ENCODE results near the gene POLD1. TPM values are rescaled to one million over a fixed set of nuclear protein-coding genes. Genes with fewer than 3 reads are reported as not detected.

POLD1 gene
- total and polyA plus RNA-seq, 2 of the 13 experiments (the other 11 are each of a cell fraction or from before 2014, with no cell fraction given) = 17.4 to 54.0 TPM

- H3K4me3 ChIP-seq (replicated peaks in 1 of 3; ENCODE audit: insufficient read depth in 1 of 3, low read depth in 2 of 3, low read length in 3 of 3) = no peak overlapping the region
- ChIA-PET POLR2A (interaction anchor here (2.6 kb wide), 1 partner anchor 9 kb away, joined by 7 read pairs; the partner anchor contains the start of gene POLD1), CTCF (ENCODE audit: low intra/inter-chr PET ratio, low total read pairs) (no interaction called here)
- H3K4me2 ChIP-seq (ENCODE audit: low read depth, low read length) = no peak overlapping the region
- intact Hi-C loops (cut with micrococcal nuclease; ENCODE audit: unreplicated experiment) (no loop called here), in situ Hi-C loops (cut with HindIII; ENCODE audit: extremely low pct_ligation_motif_present, low pct_unique_long_range_greater_than_20kb) (no loop called here)
- no peak overlapping the region for H3K27ac ChIP-seq (ENCODE audit: extremely low read length, insufficient read depth, low read length)
- no peak overlapping the region for H2AFZ ChIP-seq (ENCODE audit: low read length)
- peaks cover under 1% of the 10 kb centered on the region for H3K4me1 ChIP-seq (ENCODE audit: insufficient read depth, low read length)
- ATAC-seq (no peak), FAIRE-seq (no peak), DNase-seq (ENCODE audit: low spot score) (no peak)
- BruUV-seq (replicated peaks) = no TSS peak
- 95% methylated on average over 4 of the region's 4 CpGs for WGBS (ENCODE audit: low lambda C conversion rate)
- H3K9ac ChIP-seq (ENCODE audit: insufficient read depth, low read depth, low read length) = no peak overlapping the region
- no peaks in the 10 kb centered on the region for H4K20me1 ChIP-seq (ENCODE audit: insufficient read depth, low read length)
- TF ChIP-seq PAX8 (CRISPR knock-in tag; IDR thresholded peaks at IDR 0.05; ENCODE audit: borderline replicate concordance) (no peak), PHF20 (CRISPR knock-in tag; IDR thresholded peaks at IDR 0.05) (no peak), ZBED4 (CRISPR knock-in tag; IDR thresholded peaks at IDR 0.05; ENCODE audit: borderline replicate concordance) (no peak), TEAD3 (CRISPR knock-in tag; optimal IDR thresholded peaks at IDR 0.05; ENCODE audit: borderline replicate concordance) (no peak), ZNF543 (CRISPR knock-in tag; IDR thresholded peaks at IDR 0.05) (no peak), SP5 (CRISPR knock-in tag; IDR thresholded peaks at IDR 0.05; ENCODE audit: borderline replicate concordance, low read depth) (no peak), TCF7 (IDR thresholded peaks at IDR 0.05; ENCODE audit: low read depth) (no peak), ZNF280B (CRISPR knock-in tag; IDR thresholded peaks at IDR 0.05; ENCODE audit: borderline replicate concordance) (no peak)
- TF ChIP-seq, protein P1, sequence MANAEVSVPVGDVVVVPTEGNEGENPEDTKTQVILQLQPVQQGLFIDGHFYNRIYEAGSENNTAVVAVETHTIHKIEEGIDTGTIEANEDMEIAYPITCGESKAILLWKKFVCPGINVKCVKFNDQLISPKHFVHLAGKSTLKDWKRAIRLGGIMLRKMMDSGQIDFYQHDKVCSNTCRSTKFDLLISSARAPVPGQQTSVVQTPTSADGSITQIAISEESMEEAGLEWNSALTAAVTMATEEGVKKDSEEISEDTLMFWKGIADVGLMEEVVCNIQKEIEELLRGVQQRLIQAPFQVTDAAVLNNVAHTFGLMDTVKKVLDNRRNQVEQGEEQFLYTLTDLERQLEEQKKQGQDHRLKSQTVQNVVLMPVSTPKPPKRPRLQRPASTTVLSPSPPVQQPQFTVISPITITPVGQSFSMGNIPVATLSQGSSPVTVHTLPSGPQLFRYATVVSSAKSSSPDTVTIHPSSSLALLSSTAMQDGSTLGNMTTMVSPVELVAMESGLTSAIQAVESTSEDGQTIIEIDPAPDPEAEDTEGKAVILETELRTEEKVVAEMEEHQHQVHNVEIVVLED (CRISPR knock-in tag; IDR thresholded peaks at IDR 0.05; ENCODE audit: borderline replicate concordance) = no peak
- TF ChIP-seq, protein P2, sequence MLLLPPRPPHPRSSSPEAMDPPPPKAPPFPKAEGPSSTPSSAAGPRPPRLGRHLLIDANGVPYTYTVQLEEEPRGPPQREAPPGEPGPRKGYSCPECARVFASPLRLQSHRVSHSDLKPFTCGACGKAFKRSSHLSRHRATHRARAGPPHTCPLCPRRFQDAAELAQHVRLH (CRISPR knock-in tag; IDR thresholded peaks at IDR 0.05; ENCODE audit: borderline replicate concordance, low read depth) = no peak
- H3K9me3 ChIP-seq (ENCODE audit: low read length) = no peaks in the 10 kb centered on the region
- H3K27me3 ChIP-seq (ENCODE audit: control insufficient read depth in 1 of 2, insufficient read depth in 2 of 2, low read length in 2 of 2) = no peaks in the 10 kb centered on the region
- peaks cover 1 to 14% of the 10 kb centered on the region in 2 experiments; a peak in 3 of 5 replicates for H3K36me3 ChIP-seq (replicated peaks in 1 of 2; ENCODE audit: control insufficient read depth in 1 of 2, insufficient read depth in 2 of 2, low read length in 2 of 2)
- peaks cover 11% of the 10 kb centered on the region for H3K79me2 ChIP-seq (ENCODE audit: insufficient read depth, low read length)
These were observed 9.4 kb downstream of the POLD1 start for GRCh38 chr19:50393589-50393988.

All from HepG2 (cell line).